HepG2 (cell line): ENCODE data around the gene ACAP2. TPM values are rescaled to one million over a fixed set of nuclear protein-coding genes. Genes with fewer than 3 reads are reported as not detected.

Experiments
- AHR ChIP-seq: IDR thresholded peaks from 2 replicates; pipeline ENCODE4 v1.6.1; 2018; ENCODE audit warnings: missing genetic modification reagents, missing compliant biosample characterization
- ARID2 ChIP-seq: sonication (generic); formaldehyde crosslinking; IDR thresholded peaks from 2 replicates; pipeline ENCODE4 v1.8.1; 2022; ENCODE audit warnings: mild to moderate bottlenecking, missing genetic modification reagents, borderline replicate concordance
- ARNT ChIP-seq: fragments of 450-650 bp; IDR thresholded peaks from 2 replicates; pipeline ENCODE4 v1.6.1; 2017
- ARNTL ChIP-seq: sonication (generic); formaldehyde crosslinking; IDR thresholded peaks from 2 replicates; pipeline ENCODE4 v1.4.0; 2020; ENCODE audit warnings: mild to moderate bottlenecking, missing genetic modification reagents
- CBFB ChIP-seq: sonication (generic); formaldehyde crosslinking; IDR thresholded peaks from 2 replicates; pipeline ENCODE4 v1.4.0; 2020; ENCODE audit warnings: missing genetic modification reagents
- ETV5 ChIP-seq: IDR thresholded peaks from 2 replicates; pipeline ENCODE4 v1.6.1; 2018; ENCODE audit warnings: missing biosample characterization, missing genetic modification reagents, inconsistent platforms, borderline replicate concordance
- FOXA1 ChIP-seq, 2 experiments: fragments of 450-650 bp in 1 of 2; sonication (generic) in 1 of 2; formaldehyde crosslinking in 1 of 2; IDR thresholded peaks; 2 replicates each; pipeline versions ENCODE4 v1.4.0 to v1.6.1; 2016 to 2020; ENCODE audit warnings: missing genetic modification reagents in 1 of 2
- IRX3 ChIP-seq: sonication (generic); formaldehyde crosslinking; IDR thresholded peaks from 2 replicates; pipeline ENCODE4 v1.8.1; 2023; ENCODE audit warnings: mild to moderate bottlenecking, low read depth, missing genetic modification reagents, borderline replicate concordance
- KAT2B ChIP-seq: fragments of 150-350 bp; IDR thresholded peaks from 2 replicates; pipeline ENCODE4 v1.6.1; 2014; ENCODE audit warnings: low read depth, low read length, borderline replicate concordance
- MXD3 ChIP-seq: IDR thresholded peaks from 2 replicates; pipeline ENCODE4 v1.6.1; 2016; ENCODE audit warnings: mild to moderate bottlenecking, missing biosample characterization, missing genetic modification reagents
- MXI1 ChIP-seq: IDR thresholded peaks from 3 replicates; pipeline ENCODE4 v1.6.1; 2012; ENCODE audit warnings: low read depth, low read length, inconsistent platforms, borderline replicate concordance
- MZF1 ChIP-seq: sonication (generic); formaldehyde crosslinking; IDR thresholded peaks from 2 replicates; pipeline ENCODE4 v1.8.1; 2023; ENCODE audit warnings: mild to moderate bottlenecking, missing genetic modification reagents, borderline replicate concordance
- NCOA1 ChIP-seq: sonication (generic); formaldehyde crosslinking; IDR thresholded peaks from 2 replicates; pipeline ENCODE4 v1.9.0; 2021; ENCODE audit warnings: missing genetic modification reagents
- NFIB ChIP-seq: sonication (generic); formaldehyde crosslinking; IDR thresholded peaks from 2 replicates; pipeline ENCODE4 v1.9.0; 2021; ENCODE audit warnings: missing genetic modification reagents, mild to moderate bottlenecking, borderline replicate concordance
- POGZ ChIP-seq: sonication (generic); formaldehyde crosslinking; IDR thresholded peaks from 2 replicates; pipeline ENCODE4 v1.4.0; 2020; ENCODE audit warnings: mild to moderate bottlenecking, missing genetic modification reagents
- TAF1 ChIP-seq: sonication (generic); formaldehyde crosslinking; IDR thresholded peaks from 2 replicates; pipeline ENCODE4 v1.4.0; 2020; ENCODE audit warnings: missing genetic modification reagents
- ZBTB21 ChIP-seq: sonication (generic); formaldehyde crosslinking; IDR thresholded peaks from 2 replicates; pipeline ENCODE4 v1.4.0; 2020; ENCODE audit warnings: missing genetic modification reagents
- ZFYVE20 ChIP-seq: sonication (generic); formaldehyde crosslinking; IDR thresholded peaks from 2 replicates; pipeline ENCODE4 v1.8.0; 2023; ENCODE audit warnings: low read depth, mild to moderate bottlenecking, moderate library complexity, missing genetic modification reagents, borderline replicate concordance
- ZNF18 ChIP-seq: sonication (generic); formaldehyde crosslinking; IDR thresholded peaks from 2 replicates; pipeline ENCODE4 v1.8.0; 2022; ENCODE audit warnings: mild to moderate bottlenecking, missing genetic modification reagents; ENCODE audit not compliant: insufficient replicate concordance
- ZNF333 ChIP-seq: sonication (generic); formaldehyde crosslinking; IDR thresholded peaks from 2 replicates; pipeline ENCODE4 v1.4.0; 2020; ENCODE audit warnings: mild to moderate bottlenecking, missing genetic modification reagents, borderline replicate concordance
- ZNF543 ChIP-seq: sonication (generic); formaldehyde crosslinking; IDR thresholded peaks from 2 replicates; pipeline ENCODE4 v1.4.0; 2020; ENCODE audit warnings: mild to moderate bottlenecking, missing genetic modification reagents
- ZNF563 ChIP-seq: sonication (generic); formaldehyde crosslinking; IDR thresholded peaks from 2 replicates; pipeline ENCODE4 v1.8.0; 2022; ENCODE audit warnings: mild to moderate bottlenecking, moderate library complexity, missing genetic modification reagents
- ZNF674 ChIP-seq: sonication (generic); formaldehyde crosslinking; IDR thresholded peaks from 2 replicates; pipeline ENCODE4 v1.5.0; 2020; ENCODE audit warnings: low read depth, mild to moderate bottlenecking, missing genetic modification reagents
- polyA plus RNA-seq, 8 experiments: library from polyadenylated mRNA; depleted of rRNA in 3 of 8; stranded (reverse) in 7 of 8; unstranded in 1 of 8; fragments of >200 nt; fragmentation: Illumina TruSeq in 4 of 8; extraction: Trizol in 4 of 8; gene quantifications; 2 replicates each; pipeline versions ENCODE4 v1.2.1 to v1.2.3, GENCODE V29; 2011 to 2016; ENCODE audit warnings: low read depth in 4 of 8, missing spikeins in 1 of 8, mixed read lengths in 1 of 8; ENCODE audit not compliant: insufficient read depth in 1 of 8
- total RNA-seq, 5 experiments: library from RNA; depleted of rRNA; stranded (reverse); fragments of >200 nt; fragmentation: Illumina TruSeq; extraction: Trizol; gene quantifications; 2 replicates each; pipeline ENCODE4 v1.2.3, GENCODE V29; 2016; ENCODE audit warnings: low read depth in 1 of 5
- TF ChIP-seq, protein P1 (sequence below): sonication (generic); formaldehyde crosslinking; IDR thresholded peaks from 2 replicates; pipeline ENCODE4; 2020; ENCODE audit warnings: missing genetic modification reagents, mild to moderate bottlenecking, borderline replicate concordance

Gene ACAP2
- total and polyA plus RNA-seq, 2 of the 13 experiments (the other 11 are each of a cell fraction or from before 2014, with no cell fraction given), result 7.3 to 23.9 TPM

- TF ChIP-seq ZNF333 (CRISPR knock-in tag) (no peak; the same call in 1 of the 2 replicates), MXD3 (CRISPR knock-in tag) (peak; percentile 88), IRX3 (no peak), ZNF543 (CRISPR knock-in tag) (no peak; the same call in 1 of the 2 replicates), ZBTB21 (CRISPR knock-in tag) (no peak), MZF1 (no peak), ARNT (no peak), KAT2B (no peak), AHR (CRISPR knock-in tag) (peak; percentile 20; the same call in 1 of the 2 replicates), MXI1 (peak; percentile 97), FOXA1 (IDR thresholded peaks at IDR 0.05) (no peak), FOXA1 (CRISPR knock-in tag; IDR thresholded peaks at IDR 0.05) (no peak), NCOA1 (CRISPR knock-in tag) (no peak), ARNTL (CRISPR knock-in tag) (peak; percentile 91), ZNF18 (CRISPR knock-in tag) (no peak), ETV5 (CRISPR knock-in tag) (no peak), POGZ (peak; percentile 63), ARID2 (CRISPR knock-in tag) (no peak), ZNF563 (CRISPR knock-in tag) (peak; percentile 87), NFIB (CRISPR knock-in tag) (no peak), ZNF674 (0 out of 2 replicates have a peak, but pooled peaks have one; percentile 63), TAF1 (CRISPR knock-in tag) (peak; percentile 86), CBFB (CRISPR knock-in tag) (peak; percentile 57; the same call in 1 of the 2 replicates), ZFYVE20 (no peak)
- TF ChIP-seq, protein P1, sequence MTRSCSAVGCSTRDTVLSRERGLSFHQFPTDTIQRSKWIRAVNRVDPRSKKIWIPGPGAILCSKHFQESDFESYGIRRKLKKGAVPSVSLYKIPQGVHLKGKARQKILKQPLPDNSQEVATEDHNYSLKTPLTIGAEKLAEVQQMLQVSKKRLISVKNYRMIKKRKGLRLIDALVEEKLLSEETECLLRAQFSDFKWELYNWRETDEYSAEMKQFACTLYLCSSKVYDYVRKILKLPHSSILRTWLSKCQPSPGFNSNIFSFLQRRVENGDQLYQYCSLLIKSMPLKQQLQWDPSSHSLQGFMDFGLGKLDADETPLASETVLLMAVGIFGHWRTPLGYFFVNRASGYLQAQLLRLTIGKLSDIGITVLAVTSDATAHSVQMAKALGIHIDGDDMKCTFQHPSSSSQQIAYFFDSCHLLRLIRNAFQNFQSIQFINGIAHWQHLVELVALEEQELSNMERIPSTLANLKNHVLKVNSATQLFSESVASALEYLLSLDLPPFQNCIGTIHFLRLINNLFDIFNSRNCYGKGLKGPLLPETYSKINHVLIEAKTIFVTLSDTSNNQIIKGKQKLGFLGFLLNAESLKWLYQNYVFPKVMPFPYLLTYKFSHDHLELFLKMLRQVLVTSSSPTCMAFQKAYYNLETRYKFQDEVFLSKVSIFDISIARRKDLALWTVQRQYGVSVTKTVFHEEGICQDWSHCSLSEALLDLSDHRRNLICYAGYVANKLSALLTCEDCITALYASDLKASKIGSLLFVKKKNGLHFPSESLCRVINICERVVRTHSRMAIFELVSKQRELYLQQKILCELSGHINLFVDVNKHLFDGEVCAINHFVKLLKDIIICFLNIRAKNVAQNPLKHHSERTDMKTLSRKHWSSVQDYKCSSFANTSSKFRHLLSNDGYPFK (CRISPR knock-in tag), result no peak
Observed at GRCh38 chr3:195442573-195443390, at the start of gene ACAP2 (continued).
